PFSK-1 (cell line): ENCODE results near the gene CEP112.

Source experiments
- POLR2AphosphoS5 ChIP-seq: IDR thresholded peaks from 2 replicates; pipeline ENCODE4 v1.6.1; 2012; ENCODE audit warnings: low read depth, mild to moderate bottlenecking, control low read depth, low read length, moderate library complexity
- TAF1 ChIP-seq: IDR thresholded peaks from 2 replicates; pipeline ENCODE4 v1.6.1; 2012; ENCODE audit warnings: low read length, control low read depth, borderline replicate concordance; ENCODE audit not compliant: insufficient read depth

DNA sequence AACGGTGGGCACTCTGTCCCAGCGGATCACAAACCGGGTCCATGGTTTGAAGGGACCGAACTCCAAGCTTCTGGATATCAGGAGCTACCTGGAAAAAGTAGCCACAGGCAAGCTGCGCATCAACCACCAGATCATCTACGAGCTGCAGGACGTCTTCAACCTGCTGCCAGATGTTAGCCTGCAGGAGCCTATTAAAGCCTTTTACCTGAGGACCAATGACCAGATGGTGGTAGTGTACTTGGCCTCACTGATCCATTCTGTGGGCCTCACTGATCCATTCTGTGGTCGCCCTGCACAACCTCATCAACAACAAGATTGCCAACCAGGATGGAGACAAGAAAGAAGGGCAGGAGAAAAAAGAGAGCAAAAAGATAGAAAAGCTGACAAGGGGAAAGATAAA is 6.3 kb upstream of the CEP112 start:
- no peak for TF ChIP-seq POLR2AphosphoS5
- no peak for TF ChIP-seq TAF1
